NCI-H2196 (cell line): ENCODE measurements around the gene PLA2G6.
"Not testable (repeated sequence)": the region's sequence is repeated elsewhere in the genome, so short reads cannot be mapped to it uniquely, and the experiment has no call there.

Experiments
- DNase-seq: peaks from one replicate; lab custom pipeline; 2025; ENCODE audit not compliant: unreplicated experiment; lab: John Stamatoyannopoulos, UW

The PLA2G6 gene

DNA sequence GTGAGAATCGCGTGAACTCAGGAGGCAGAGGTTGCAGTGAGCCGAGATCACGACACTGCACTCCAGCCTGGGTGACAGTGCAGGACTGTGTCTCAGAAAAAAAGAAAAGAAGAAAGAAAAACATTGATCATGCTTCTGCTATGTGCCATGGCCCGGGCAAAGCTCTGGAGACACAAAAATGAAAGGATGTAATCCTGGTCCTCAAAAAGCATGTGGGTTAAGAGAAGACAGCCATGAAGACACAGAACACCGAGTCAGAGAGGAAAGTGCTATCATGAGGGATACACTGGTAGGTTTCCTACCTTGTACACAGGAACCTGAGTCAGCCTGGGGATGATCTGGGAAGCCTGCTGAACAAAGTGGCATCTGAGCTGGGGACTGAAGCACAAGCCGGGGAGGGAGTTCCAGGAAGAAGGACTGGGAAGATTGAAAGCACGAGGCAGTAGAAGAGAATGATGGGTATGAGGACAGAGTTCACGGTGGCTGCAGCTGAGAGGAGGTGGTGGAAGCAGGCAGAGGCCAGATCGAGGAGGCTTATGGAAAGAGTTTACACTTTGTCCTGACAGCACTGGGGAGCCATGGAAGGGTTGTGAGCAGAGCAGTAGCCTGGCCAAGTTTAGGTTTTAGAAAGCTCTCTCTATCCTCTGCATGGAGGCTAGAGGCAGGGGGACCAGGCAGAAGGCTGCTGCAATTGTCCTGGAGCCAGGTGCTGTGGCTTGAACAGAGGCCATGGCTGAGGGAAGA is 10.3 kb upstream of the PLA2G6 start:
- DNase-seq: no peak

DNA sequence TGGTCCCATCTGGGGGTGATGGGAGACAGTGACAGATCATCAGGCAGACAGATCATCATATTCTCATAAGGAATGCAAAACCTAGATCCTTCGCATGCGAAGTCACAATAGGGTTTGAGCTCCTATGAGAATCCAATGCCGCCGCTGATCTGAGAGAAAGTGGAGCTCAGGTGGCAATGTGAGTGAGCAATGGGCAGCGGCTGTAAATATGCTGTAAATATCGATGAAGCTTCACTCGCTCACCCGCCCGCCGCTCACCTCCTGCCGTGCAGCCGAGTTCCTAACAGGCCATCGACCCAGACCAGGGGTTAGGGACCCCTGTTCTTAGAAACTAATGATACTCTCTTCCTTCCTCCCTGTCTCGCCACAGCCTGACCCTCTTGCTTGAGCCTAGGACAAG is 9.4 kb upstream of the PLA2G6 start:
- no peak for DNase-seq

DNA sequence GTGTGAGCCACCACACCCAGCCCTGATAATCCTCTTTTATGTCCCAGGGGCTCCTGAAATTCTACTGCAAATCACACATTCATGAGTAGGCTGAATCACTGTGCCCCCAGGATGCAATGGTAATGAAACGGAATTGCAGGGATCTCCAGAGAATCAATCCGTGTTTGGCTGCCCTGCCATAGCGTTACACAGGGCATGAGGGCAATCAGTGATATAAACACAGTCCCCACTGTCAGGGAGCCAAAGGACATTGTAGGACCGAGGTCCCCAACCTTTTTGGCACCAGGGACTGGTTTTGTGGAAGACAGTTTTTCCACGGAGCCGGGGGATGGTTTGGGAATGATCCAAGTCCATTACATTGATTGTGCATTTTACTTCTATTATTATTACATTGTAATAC is 9.0 kb upstream of the PLA2G6 start:
- DNase-seq: no peak

DNA sequence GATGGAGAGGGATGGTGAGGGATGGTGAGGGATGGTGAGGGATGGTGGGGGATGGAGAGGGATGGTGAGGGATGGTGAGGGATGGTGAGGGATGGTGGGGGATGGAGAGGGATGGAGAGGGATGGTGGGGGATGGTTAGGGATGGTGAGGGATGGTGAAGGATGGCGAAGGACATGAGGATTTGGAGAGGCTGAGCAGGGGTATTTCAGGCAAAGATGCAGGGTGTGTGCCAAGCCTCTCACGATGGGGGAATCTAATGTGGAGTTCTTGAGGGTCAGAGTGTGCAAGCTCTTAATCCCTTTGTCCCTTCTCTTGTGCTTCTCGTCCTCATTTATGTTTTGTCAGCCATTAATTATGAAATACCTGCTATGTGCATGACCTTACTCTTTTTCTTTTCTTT is 7.5 kb upstream of the PLA2G6 start:
- DNase-seq: no peak

DNA sequence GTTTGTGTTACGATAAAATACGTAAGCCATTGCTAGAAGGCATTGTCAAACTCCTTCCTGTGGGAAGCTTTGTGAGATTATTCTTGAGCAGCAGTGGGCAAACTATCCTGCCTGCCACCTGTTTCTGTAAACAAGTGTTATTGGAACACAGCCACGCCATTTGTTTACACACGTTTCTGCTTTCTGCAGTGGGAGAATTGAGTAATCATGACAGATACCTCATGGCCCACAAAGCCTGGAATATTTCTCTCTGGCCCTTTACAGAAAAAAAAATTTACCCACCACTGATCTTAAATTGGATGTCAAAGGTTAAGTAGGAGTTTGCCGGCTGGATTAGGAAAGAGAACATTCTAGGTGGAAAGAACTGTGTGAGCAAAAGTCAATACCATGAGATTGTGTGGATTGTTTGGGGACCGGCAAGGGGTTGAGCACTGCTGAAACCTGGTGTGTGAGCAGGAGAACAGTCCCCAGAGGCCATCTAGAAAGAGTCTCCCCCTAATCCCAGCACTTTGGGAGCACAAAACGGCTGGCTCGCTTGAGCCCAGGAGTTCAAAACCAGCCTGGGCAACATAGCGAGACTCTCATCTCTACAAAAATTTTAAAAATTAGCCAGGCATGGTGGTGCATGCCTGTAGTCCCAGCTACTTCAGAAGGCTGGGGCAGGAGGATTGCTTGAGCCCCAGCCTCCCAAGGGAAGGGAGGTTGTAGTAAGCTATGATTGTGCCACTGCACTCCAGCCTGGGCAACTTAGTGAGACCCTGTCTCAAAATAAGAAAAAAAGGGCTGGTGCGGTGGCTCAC is 6.0 kb upstream of the PLA2G6 start:
- peak; percentile 63 for DNase-seq

DNA sequence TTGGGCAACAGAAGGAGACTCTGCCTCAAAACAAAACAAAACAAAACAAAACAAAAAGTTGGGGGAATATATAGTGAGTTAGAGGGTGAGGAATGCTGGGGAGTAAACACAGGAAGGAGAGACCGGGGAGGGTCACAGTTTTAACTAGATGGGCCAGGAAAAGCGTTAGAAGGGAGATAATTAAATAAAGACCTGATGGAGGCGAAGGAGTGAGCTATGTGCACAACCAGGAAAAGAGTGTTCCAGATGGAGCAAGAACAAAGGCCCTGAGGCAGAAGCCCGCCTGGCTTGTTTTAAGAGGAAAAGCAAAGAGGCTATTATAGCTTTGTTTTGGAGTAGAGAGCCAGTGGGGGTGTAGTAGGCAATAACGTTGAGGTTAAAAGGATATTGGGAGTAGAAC is 4.8 kb upstream of the PLA2G6 start:
- no peak for DNase-seq

DNA sequence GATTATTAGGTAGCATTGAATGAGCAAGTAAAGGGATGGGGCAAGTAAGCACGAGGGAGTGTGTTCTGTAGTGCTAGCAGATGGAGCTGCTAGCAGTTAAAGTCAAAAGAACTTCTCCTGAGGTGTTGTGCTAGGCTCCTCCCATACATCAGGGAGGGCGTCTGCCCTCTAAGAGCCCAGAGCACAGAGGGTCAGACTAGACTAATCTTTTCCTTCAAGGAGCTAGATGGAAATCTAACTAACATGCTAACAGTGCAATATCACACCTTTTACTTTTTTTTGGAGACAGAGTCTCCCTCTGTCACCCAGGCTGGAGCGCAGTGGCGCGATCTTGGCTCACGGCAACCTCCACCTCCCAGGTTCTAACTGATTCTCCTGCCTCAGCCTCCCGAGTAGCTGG is 3.2 kb upstream of the PLA2G6 start:
- DNase-seq: no peak

DNA sequence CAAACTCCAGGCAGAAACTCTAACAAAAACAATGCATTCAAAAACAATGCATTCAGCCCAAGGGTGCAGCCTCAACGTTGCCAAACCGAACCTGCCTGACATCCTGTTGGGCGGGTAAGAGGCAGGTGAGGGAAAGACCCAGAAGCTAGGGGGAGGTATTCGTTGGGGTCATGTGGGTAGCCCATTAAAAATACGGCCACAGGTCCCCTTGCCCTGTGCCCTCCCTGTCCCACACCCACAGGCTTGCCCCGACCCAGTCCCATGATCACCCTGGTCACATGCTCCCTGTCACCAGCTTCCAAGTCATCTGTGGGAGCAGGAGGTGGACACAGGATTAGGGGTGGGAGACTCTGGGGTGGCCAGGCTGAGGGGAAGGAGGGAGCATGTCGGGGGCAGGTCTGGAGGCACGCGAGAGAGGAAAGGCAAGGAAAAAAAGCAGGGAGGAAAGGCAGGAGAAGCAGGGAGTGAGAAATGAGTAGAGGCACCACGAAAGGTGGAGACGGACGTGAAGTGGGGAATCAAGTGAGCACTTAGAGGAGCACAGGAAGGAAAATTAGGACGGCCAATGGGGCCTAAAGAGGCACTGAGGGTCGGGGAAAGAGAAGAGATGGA is 683 bp downstream of the PLA2G6 start:
- no peak for DNase-seq

DNA sequence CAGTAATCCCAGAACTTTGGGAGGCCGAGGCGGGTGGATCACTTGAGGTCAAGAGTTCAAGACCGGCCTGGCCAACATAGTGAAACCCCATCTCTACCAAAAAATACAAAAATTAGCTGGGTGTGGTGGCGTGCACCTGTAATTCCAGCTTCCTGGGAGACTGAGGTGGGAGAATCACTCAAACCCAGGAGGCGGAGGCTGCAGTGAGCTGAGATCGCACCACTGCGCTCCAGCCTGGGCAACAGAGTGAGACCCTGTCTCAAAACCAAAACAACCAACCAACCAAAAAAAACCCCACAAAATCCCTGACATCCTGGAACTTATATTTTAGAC is 3.1 kb downstream of the PLA2G6 start:
- not testable (repeated sequence) for DNase-seq

DNA sequence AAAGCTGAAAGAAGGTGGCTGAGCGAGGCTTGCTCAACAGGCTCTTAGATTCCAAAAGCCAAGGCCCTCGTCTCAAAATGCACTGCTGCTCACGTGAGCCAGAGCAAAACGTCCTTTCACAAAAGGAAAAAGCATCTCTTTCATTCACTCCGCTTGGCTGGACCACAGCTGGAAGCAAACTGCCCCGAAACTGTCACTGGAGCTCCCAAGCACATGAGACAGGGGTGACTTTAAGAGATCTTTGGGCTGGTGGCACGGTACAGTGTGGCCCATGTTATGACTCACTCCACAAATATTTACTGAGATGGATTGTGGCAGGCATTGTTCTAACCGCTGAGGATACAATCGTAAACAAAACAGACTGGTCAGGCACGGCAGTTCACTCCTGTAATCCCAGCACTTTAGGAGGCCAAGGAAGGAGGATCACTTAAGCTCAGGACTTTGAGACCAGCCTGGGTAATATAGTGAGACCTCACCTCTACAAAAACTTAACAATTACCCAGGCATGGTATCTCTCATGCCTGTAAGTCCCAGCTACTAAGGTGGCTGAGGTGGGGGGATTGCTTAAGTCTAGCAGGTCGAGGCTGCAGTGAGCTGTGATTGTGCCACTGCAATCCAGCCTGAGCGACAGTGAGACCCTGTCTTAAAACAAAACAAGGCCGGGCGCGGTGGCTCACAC is 3.6 kb downstream of the PLA2G6 start:
- peak; percentile 44 for DNase-seq

DNA sequence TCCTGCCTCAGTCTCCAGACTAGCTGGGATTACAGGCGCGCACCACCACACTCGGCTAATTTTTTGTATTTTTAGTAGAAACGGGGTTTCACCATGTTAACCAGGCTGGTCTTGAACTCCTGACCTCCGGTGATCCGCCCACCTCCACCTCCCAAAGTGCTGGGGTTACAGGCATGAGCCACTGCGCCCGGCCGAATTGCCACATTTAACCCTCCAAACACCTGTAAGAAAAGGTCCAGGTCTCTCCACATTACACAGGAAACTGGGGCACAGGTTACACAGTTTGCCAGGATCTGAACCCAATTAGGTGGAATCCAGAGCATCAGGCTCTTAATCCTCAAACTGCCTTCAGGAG is 4.1 kb downstream of the PLA2G6 start:
- DNase-seq: not testable (repeated sequence)

DNA sequence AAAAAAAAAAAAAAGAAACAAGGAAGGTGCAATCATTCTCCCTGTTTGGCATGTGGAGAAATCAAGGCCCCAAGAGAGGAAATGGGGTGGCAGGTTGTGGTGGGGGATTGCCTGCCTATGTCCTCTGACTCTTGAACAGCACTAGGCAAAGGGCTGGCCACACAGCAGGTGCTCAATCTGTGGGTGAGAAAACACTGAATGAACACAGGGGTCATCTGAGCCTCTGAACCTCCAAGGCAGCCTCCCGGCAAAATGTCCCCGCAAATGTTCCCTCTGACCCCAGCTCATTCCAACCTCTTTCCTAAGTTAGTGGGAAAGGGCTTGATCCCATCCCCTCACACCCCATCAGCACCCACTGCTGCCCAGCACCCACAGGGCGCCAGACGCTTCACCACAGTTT is 4.6 kb downstream of the PLA2G6 start:
- DNase-seq: no peak

DNA sequence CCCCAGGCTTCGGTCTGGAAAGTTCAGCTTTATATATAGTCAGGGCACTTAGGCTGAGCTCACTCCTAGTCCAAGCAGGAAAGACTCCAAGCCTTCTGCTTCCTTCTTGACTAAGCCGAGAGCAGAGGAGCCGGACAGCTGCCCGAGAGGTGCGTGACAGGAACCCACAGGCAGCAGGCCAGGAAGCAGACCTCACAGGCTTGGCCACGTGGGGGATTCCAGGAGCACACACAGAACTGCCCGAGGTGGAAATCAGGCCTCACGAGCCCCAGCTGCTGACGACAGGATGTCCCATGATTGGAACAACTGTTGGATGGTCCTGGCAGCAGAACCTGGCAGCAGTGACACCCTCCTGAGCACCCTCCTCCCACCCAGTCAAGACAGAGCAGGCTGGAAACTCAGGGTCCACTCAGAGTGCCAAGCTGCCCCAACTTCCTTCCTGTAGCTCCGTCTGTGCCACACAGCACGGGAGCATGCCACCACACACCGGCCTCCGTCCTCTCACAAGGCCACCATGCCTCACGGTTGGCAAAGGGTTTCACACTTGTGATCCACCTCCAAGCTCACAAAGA is 5.4 kb downstream of the PLA2G6 start:
- no peak for DNase-seq

DNA sequence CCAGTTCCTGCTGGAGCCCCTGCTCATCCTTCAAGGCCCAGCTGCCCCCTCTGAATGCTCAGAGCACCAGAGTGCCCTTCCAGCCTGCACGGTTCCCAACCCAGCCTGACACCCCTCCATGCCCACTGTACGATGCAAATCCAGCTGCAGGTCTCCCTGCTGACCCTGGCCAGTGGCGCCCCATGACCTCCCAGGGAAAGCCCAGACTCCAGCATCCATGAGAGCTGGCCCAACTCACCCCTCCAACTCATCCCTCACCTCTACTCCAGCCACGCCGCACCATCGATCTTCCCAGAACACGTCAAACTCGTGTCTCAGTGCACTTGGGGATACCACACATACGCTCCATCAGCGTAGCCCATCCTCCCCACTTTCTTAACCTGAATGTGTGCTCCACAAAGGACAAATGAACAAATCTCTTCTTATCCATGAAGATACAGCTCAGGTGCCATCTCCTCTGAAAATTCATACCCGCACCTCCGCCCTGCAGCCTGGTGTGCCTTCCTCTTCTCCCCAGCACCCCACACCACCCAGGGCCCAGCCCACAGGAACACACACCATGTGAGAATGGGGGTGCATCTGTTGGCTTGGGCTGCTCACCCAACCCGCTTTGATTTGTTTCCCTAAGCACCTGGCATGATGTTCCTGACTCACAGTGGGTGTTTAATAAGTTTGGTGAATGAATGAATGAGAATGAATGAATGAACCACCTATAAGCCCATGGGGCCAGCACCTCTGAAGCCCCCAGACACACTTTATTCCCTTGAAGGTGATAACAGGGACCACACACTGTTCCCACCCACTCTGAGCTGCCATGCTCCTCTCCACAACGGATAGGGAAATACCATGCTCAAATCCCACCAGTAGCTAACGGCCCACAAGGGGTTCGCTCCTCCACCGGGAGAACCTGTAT is 6.2 kb downstream of the PLA2G6 start:
- no peak for DNase-seq

DNA sequence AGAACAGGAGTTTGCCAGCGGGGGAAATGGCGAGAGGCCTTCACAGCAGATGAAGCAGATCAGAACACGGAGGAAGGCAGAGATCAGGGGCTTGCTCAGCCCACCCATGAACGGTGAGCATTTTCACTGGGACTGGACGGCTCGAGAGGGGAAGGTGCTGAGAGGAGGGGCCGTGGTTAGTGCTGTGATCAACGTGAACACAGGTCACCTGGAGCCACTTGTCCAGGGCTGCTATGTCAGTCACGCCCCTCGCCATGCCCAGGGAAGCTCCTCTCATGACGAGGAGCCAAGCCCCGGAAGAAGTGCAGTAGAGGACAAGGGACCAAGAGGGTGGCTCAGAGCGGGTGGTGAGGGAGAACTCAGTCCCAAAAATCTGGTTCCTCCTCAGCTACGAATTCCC is 7.0 kb downstream of the PLA2G6 start:
- no peak for DNase-seq

DNA sequence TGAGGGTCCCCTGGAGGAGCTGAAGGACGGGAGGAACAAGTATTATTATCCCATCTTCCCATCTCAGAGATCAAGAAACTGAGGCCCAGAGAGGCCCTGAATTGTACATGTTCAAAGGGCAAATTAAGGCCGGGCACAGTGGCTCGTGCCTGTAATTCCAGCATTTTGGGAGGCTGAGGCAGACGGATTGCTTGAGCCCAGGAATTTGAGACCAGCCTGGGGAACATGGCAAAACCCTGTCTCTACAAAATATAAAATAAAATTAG is 8.1 kb downstream of the PLA2G6 start:
- DNase-seq: no peak

DNA sequence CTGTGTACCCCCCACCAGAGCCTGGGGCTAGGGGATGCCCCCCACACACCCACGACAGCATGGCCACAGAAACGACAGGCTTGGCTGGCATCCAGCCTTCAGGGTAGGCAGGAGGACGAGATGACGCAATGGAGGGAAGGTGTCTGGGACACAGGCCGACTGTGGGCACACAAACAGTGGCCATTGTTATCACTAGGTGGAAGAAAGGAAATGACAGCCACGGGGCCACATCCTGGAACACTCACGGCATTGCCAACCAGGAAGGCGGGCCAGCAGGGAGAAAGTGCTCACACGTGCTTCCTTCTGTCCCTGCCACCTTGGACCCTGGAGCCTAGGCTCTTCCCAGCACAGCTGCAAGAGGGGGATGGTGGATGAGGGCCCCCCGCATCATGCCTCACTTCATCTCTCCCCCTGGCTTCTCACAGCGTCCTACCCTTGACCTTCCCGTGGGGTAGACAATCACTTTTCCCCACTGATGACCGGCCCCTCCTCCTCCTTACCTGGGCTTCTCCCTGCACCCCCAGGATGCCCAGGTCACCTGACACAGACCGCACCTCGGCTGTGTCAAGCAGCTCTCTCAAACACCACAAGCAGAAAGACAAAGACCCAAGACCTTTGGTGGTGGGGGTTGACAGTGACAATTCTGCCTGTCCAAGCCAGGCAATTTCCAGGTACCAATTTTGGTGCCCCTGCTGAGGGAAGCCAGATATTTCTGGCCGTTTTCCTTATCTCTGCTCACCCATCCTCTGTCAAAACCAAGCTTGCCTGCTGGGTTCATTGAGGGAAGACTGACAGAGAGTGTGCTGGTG is 8.6 kb downstream of the PLA2G6 start:
- no peak for DNase-seq

DNA sequence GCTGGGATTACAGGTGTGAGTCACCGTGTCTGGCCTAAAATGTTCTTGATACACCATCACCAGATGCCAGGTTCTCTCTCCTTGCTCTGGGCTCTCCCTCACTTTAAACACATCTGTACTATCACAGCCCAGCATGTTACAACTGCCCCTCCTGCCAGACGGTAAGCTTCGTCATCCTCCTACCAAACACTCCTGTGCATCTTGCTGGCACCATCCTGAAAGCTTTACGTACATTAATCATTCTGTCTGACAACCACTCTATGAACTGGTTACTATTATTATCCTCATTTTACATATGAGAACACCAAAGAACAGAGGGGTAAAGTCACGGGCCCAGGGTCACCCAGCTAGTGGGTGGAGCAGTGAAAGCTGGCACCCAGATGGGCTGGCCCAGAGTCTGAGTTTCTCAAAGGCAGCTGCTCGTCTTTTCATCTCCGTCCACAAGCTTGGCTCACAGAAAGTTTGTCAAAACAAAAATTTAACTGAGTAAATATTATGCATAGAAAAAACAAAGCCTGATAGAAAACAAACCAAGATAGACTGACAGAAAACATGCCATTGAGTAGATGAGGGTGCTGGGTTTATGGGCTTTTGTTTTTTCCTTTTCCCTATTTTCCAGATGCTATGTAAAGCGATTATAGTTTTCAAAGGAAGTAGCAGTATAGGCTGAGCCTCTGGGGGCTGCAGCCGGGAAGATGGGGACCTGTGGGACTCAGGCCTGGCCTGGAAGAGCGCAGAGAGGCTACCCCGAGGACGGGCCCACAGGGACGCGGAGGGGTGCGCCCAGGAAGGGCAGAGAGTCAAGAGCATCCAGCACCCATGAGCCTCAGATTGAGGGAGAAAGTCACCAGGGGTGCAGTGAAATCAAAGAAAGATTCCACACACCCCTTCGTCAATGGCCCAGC is 9.5 kb downstream of the PLA2G6 start:
- no peak for DNase-seq

DNA sequence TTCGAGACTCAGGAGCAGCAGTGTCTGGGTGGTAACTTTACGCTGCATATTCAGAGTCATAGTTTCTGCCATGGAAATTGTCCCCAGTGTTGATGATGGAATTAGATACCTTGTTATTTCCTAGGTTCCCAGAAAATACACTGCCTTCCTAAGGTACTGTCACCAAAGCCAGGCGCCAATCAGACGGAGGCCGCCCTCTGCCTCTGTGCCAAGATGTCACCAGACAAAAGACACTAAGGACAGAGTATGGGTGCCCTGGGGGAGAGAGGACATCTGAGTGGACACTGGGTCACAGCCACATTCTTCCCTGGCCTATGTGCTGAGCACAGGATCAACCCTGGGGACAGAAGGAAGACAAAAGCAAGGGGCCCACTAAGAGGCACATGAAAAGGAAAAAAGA is 11.2 kb downstream of the PLA2G6 start:
- DNase-seq: no peak
